Effector CD4-positive, alpha-beta T cell (primary cell): ENCODE results near the gene KDM2A.
A peak's percentile ranks its signal among the peaks of the same experiment; 100 is the strongest.

Source experiments
- DNase-seq: peaks from one replicate; pipeline ENCODE4 v3.0.0-alpha.2; 2020
- total RNA-seq: gene quantifications from one replicate; lab custom pipeline; 2026; lab: John Stamatoyannopoulos, UW

The KDM2A gene
- total RNA-seq: 765 reads per million, percentile 99 among the genes with 10 or more reads in this experiment

GRCh38 chr11:67118801-67119584, at the start of gene KDM2A:
Gene KDM2A, plus strand, starts transcription at chr11:67119263. Its CDS starts 2,054 bp downstream, at chr11:67121317.
- peak; percentile 98 for DNase-seq

- DNase-seq: peak; percentile 63
Measured at GRCh38 chr11:67071420-67072284, 47.4 kb upstream of the KDM2A start.

GRCh38 chr11:67072295-67072694, 46.8 kb upstream of the KDM2A start:
- DNase-seq: no peak

GRCh38 chr11:67073908-67074307, 45.2 kb upstream of the KDM2A start:
- no peak for DNase-seq

- DNase-seq: no peak
Measured at GRCh38 chr11:67076202-67076601, 42.9 kb upstream of the KDM2A start.

GRCh38 chr11:67079065-67079705, 39.9 kb upstream of the KDM2A start:
- DNase-seq: no peak

- no peak for DNase-seq
Measured at GRCh38 chr11:67082071-67082791, 36.8 kb upstream of the KDM2A start.

- no peak for DNase-seq
Measured at GRCh38 chr11:67083786-67084366, 35.2 kb upstream of the KDM2A start.

- DNase-seq: no peak
Measured at GRCh38 chr11:67085617-67086016, 33.4 kb upstream of the KDM2A start.

GRCh38 chr11:67090717-67091116, 28.3 kb upstream of the KDM2A start:
- no peak for DNase-seq

GRCh38 chr11:67095214-67095507, 23.9 kb upstream of the KDM2A start:
- no peak for DNase-seq

GRCh38 chr11:67098799-67099429, 20.1 kb upstream of the KDM2A start:
- DNase-seq: no peak

GRCh38 chr11:67099831-67100324, 19.2 kb upstream of the KDM2A start:
- DNase-seq: no peak

- no peak for DNase-seq
Measured at GRCh38 chr11:67102664-67103063, 16.4 kb upstream of the KDM2A start.

- DNase-seq: no peak
Measured at GRCh38 chr11:67105964-67106363, 13.1 kb upstream of the KDM2A start.

- DNase-seq: no peak
Measured at GRCh38 chr11:67111261-67111660, 7.8 kb upstream of the KDM2A start.

GRCh38 chr11:67113231-67113721, 5.8 kb upstream of the KDM2A start:
- DNase-seq: no peak

- DNase-seq: no peak
Measured at GRCh38 chr11:67114275-67114896, 4.7 kb upstream of the KDM2A start.

- DNase-seq: no peak
Measured at GRCh38 chr11:67116758-67117105, 2.3 kb upstream of the KDM2A start.

GRCh38 chr11:67117176-67117575, 1.9 kb upstream of the KDM2A start:
- DNase-seq: no peak

GRCh38 chr11:67117672-67118180, 1.3 kb upstream of the KDM2A start:
- DNase-seq: peak; percentile 30
